NCI-H146 treated with DMSO at 0.1 percent for 48 hours (cell line): ENCODE results near the gene ZNF385C.
A peak's percentile ranks its signal among the peaks of the same experiment; 100 is the strongest.

Source experiments
- DNase-seq: peaks from one replicate; lab custom pipeline; 2025; ENCODE audit not compliant: unreplicated experiment; lab: John Stamatoyannopoulos, UW

The ZNF385C gene

GRCh38 chr17:42051645-42052044 is 46.6 kb downstream of the ZNF385C start:
- DNase-seq: no peak

GRCh38 chr17:42051013-42051400 is 47.3 kb downstream of the ZNF385C start:
- no peak for DNase-seq

GRCh38 chr17:42050393-42051012 is 47.8 kb downstream of the ZNF385C start, which contains the start of gene C17orf113:
C17orf113 (minus strand) TSS chr17:42050601; CDS start chr17:42043376, 7,225 bp downstream.
- peak; percentile 22 for DNase-seq

GRCh38 chr17:42049834-42050392 is 48.4 kb downstream of the ZNF385C start:
- no peak for DNase-seq

- DNase-seq: no peak
Observed at GRCh38 chr17:42047343-42047742, 50.9 kb downstream of the ZNF385C start.

GRCh38 chr17:42045719-42046118 is 52.6 kb downstream of the ZNF385C start:
- no peak for DNase-seq

GRCh38 chr17:42042598-42043319 is 55.5 kb downstream of the ZNF385C start:
- DNase-seq: no peak

- no peak for DNase-seq
Observed at GRCh38 chr17:42041619-42042018, 56.7 kb downstream of the ZNF385C start.

- no peak for DNase-seq
Observed at GRCh38 chr17:42040818-42041217, 57.5 kb downstream of the ZNF385C start.

- DNase-seq: no peak
Observed at GRCh38 chr17:42039794-42040763, 58.2 kb downstream of the ZNF385C start.

GRCh38 chr17:42038221-42038973 is 59.9 kb downstream of the ZNF385C start:
- DNase-seq: no peak

- no peak for DNase-seq
Observed at GRCh38 chr17:42034059-42034458, 64.2 kb downstream of the ZNF385C start.

GRCh38 chr17:42031584-42031983 is 66.7 kb downstream of the ZNF385C start:
- DNase-seq: no peak

GRCh38 chr17:42028791-42029127 is 69.5 kb downstream of the ZNF385C start:
- DNase-seq: no peak

- DNase-seq: no peak
Observed at GRCh38 chr17:42027961-42028790, 70.1 kb downstream of the ZNF385C start.

- DNase-seq: no peak
Observed at GRCh38 chr17:42027590-42027889, 70.7 kb downstream of the ZNF385C start.

- DNase-seq: no peak
Observed at GRCh38 chr17:42026857-42027589, 71.2 kb downstream of the ZNF385C start.

- DNase-seq: no peak
Observed at GRCh38 chr17:42025936-42026335, 72.3 kb downstream of the ZNF385C start.

- no peak for DNase-seq
Observed at GRCh38 chr17:42025191-42025579, 73.1 kb downstream of the ZNF385C start.
